PFSK-1 (cell line): ENCODE data around the gene CERS4.

Experiments
- FOXP2 ChIP-seq: optimal IDR thresholded peaks from 2 replicates; pipeline ENCODE3; 2011; ENCODE audit warnings: borderline replicate concordance, control low read depth, inconsistent platforms; ENCODE audit not compliant: insufficient read depth; ENCODE audit errors: extremely low read length, extremely low read depth
- POLR2AphosphoS5 ChIP-seq: IDR thresholded peaks from 2 replicates; pipeline ENCODE4 v1.6.1; 2012; ENCODE audit warnings: low read depth, mild to moderate bottlenecking, control low read depth, low read length, moderate library complexity
- REST ChIP-seq, 2 experiments: IDR thresholded peaks; 2 replicates each; pipeline versions ENCODE4 v1.6.1 to v1.8.0; 2011 to 2012; ENCODE audit warnings: low read depth in 2 of 2, low read length in 2 of 2, control low read depth in 1 of 2, inconsistent platforms in 1 of 2, mild to moderate bottlenecking in 1 of 2, moderate library complexity in 1 of 2; ENCODE audit not compliant: insufficient read depth in 1 of 2
- SIN3A ChIP-seq: IDR thresholded peaks from 2 replicates; pipeline ENCODE4 v1.6.1; 2012; ENCODE audit warnings: mild to moderate bottlenecking, low read length, moderate library complexity, borderline replicate concordance; ENCODE audit not compliant: insufficient read depth
- TAF1 ChIP-seq: IDR thresholded peaks from 2 replicates; pipeline ENCODE4 v1.6.1; 2012; ENCODE audit warnings: low read length, control low read depth, borderline replicate concordance; ENCODE audit not compliant: insufficient read depth

Gene CERS4

DNA sequence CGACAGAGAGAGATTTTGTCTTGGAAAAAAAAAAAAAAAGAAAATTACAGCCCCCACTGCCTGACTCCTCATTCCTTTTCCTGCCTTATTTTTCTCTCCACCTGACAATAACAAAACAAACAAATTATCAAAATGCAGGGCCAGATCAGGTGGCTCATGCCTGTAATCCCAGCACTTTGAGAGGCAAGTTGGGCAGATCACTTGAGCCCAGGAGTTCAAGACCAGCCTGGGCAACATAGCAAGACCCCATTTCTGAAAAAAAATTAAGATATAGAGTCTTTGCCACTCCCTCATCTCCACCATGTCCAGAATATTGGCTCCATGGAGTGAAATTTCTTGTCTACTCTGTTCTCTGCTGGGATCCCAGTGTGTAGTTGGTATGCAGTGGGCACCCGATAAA, 7.2 kb downstream of the CERS4 start:
- no peak for TF ChIP-seq SIN3A

- TF ChIP-seq FOXP2 (no peak), POLR2AphosphoS5 (no peak), SIN3A (no peak), TAF1 (no peak), REST (IDR thresholded peaks at IDR 0.05; ENCODE audit: insufficient read depth in 1 of 2, low read depth in 2 of 2, low read length in 2 of 2) (no peak)
Observed at GRCh38 chr19:8220481-8220880, 11.3 kb downstream of the CERS4 start.

- TF ChIP-seq TAF1 (no peak), REST (IDR thresholded peaks at IDR 0.05; ENCODE audit: insufficient read depth in 1 of 2, low read depth in 2 of 2, low read length in 2 of 2) (no peak), SIN3A (no peak), FOXP2 (no peak), POLR2AphosphoS5 (no peak)
Observed at GRCh38 chr19:8221161-8221560, 12.0 kb downstream of the CERS4 start.

- TF ChIP-seq TAF1 (no peak), SIN3A (no peak), REST (IDR thresholded peaks at IDR 0.05; ENCODE audit: insufficient read depth in 1 of 2, low read depth in 2 of 2, low read length in 2 of 2) (no peak), POLR2AphosphoS5 (no peak), FOXP2 (no peak)
Observed at GRCh38 chr19:8224394-8225145, 15.4 kb downstream of the CERS4 start.

DNA sequence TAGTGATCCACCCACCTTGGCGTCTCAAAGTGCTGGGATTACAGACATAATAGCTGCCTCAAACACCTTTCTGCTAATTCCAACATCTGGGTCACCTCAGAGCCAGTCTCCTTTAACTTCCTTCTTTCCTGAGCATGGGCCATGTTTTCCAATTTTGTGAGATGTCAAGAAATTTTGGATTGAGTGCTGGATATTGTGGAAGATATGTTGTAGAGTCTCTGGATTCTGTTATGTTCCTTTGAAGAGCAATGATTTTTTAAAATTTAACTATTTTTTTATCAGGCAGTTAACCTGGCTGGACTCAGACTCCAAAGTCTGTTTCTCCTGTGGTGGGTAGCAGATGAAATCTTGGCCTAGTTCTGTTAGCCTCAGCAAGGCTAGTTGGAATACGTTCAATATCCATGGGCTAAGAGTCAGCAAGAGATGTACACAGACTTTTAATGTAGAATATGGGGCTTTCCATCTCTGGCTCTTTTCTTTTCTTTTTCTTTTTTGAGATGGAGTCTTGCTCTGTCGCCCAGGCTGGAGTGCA, 22.0 kb downstream of the CERS4 start:
- TF ChIP-seq POLR2AphosphoS5: no peak
- TF ChIP-seq TAF1: no peak
- TF ChIP-seq SIN3A: no peak
- TF ChIP-seq REST (IDR thresholded peaks at IDR 0.05; ENCODE audit: insufficient read depth in 1 of 2, low read depth in 2 of 2, low read length in 2 of 2): no peak
- no peak for TF ChIP-seq FOXP2
